ENCODE measurements around the gene PICALM.

DNA sequence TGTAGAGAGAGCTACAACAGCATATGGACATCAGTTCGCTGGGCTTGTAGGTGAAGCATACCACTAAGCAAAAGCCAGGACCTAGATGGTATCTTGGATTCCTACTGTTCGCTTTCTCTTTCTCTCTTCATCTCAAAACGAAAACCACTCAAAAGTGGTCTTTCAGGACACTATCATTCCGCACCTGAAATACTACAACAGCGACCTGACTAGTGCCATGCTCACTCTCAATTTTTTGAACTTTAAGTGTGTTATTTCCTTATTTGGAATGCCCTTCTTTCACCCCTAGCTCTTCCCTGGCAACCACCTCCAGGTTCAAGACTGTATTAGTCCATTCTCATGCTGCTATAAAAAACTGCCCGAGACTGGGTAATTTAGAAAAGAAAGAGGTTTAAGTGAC, 154.5 kb downstream of the PICALM start:
- TF ChIP-seq, protein P1, sequence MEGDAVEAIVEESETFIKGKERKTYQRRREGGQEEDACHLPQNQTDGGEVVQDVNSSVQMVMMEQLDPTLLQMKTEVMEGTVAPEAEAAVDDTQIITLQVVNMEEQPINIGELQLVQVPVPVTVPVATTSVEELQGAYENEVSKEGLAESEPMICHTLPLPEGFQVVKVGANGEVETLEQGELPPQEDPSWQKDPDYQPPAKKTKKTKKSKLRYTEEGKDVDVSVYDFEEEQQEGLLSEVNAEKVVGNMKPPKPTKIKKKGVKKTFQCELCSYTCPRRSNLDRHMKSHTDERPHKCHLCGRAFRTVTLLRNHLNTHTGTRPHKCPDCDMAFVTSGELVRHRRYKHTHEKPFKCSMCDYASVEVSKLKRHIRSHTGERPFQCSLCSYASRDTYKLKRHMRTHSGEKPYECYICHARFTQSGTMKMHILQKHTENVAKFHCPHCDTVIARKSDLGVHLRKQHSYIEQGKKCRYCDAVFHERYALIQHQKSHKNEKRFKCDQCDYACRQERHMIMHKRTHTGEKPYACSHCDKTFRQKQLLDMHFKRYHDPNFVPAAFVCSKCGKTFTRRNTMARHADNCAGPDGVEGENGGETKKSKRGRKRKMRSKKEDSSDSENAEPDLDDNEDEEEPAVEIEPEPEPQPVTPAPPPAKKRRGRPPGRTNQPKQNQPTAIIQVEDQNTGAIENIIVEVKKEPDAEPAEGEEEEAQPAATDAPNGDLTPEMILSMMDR (IDR thresholded peaks at IDR 0.05) = no peak
- TF ChIP-seq POLR2A (IDR thresholded peaks at IDR 0.05) = no peak

Measured in adrenal gland (tissue), 5 donors.